Suprapubic skin (tissue), 4 donors: ENCODE measurements around the gene GNB1.

Source experiments
- POLR2A ChIP-seq, 2 donors: fragments of 450-650 bp; IDR thresholded peaks; one replicate each; pipeline ENCODE4 v1.6.1; 2017; ENCODE audit warnings: antibody characterized with exemption in 2 of 2, mild to moderate bottlenecking in 2 of 2, moderate library complexity in 2 of 2
- POLR2AphosphoS5 ChIP-seq, 3 donors: sonication (generic); formaldehyde crosslinking; IDR thresholded peaks; one replicate each; pipeline ENCODE4 v1.6.1; 2017; ENCODE audit warnings: antibody characterized with exemption in 3 of 3
- TF ChIP-seq, protein P1 (sequence below), 2 donors: fragments of 200-600 bp in 1 of 2; fragments of 450-650 bp in 1 of 2; sonication (generic) in 1 of 2; IDR thresholded peaks; one replicate each; pipeline ENCODE4 v1.5.1; 2016 to 2019; ENCODE audit warnings: antibody characterized with exemption in 2 of 2, mild to moderate bottlenecking in 1 of 2, moderate library complexity in 1 of 2

DNA sequence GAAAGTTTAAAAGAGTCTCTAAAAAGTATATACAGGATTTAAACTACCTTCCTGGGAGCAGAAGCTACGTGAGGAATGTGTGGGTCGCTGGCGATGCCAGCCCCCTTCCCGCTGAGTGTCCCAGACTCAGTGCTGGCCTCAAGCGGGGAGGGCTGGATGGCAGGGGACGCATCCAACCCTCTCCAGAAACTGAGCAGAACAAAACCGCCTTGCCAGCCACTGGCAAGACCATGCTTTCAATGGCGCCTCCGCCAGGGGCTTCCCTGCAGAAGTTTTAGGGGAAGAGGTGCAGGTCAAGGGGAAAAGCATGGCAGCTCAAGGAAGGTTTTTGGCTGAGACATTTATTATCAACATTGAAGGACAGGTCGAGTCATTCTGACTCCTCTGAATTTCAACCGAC is 138.7 kb downstream of the GNB1 start:
- TF ChIP-seq, protein P1, sequence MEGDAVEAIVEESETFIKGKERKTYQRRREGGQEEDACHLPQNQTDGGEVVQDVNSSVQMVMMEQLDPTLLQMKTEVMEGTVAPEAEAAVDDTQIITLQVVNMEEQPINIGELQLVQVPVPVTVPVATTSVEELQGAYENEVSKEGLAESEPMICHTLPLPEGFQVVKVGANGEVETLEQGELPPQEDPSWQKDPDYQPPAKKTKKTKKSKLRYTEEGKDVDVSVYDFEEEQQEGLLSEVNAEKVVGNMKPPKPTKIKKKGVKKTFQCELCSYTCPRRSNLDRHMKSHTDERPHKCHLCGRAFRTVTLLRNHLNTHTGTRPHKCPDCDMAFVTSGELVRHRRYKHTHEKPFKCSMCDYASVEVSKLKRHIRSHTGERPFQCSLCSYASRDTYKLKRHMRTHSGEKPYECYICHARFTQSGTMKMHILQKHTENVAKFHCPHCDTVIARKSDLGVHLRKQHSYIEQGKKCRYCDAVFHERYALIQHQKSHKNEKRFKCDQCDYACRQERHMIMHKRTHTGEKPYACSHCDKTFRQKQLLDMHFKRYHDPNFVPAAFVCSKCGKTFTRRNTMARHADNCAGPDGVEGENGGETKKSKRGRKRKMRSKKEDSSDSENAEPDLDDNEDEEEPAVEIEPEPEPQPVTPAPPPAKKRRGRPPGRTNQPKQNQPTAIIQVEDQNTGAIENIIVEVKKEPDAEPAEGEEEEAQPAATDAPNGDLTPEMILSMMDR (IDR thresholded peaks at IDR 0.05), result no peak
- no peak for TF ChIP-seq POLR2A (IDR thresholded peaks at IDR 0.05)
- TF ChIP-seq POLR2AphosphoS5 (IDR thresholded peaks at IDR 0.05), result no peak
